Activated naive CD4-positive, alpha-beta T cell treated with anti-CD3 and anti-CD28 coated beads, Interleukin-2, amount 50 U/mL, for 16 hours (primary cell): Measurements from ENCODE around the gene KIF6.

Experiments used
- DNase-seq: peaks from one replicate; pipeline ENCODE4 v3.0.0-alpha.2; 2020

The KIF6 gene

DNA sequence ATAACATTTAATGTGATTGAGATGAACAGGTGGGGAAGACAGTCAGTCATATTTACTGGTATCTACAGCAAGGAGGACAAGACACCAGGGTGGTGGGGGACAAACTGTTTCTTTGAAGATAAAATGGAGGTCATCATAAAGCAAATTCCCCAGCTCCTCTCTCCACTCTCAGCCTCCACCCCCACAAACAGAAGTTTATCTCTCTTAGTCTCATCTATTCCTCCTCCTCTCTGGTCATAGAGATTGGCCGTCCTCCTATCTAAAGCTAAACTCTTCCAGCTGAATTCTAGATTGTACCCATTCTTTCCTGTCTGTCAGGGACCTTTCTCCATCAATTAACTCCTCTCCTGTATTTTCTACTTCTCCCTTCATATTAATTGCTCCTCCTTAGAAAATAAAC is 71.1 kb downstream of the KIF6 start:
- no peak for DNase-seq

DNA sequence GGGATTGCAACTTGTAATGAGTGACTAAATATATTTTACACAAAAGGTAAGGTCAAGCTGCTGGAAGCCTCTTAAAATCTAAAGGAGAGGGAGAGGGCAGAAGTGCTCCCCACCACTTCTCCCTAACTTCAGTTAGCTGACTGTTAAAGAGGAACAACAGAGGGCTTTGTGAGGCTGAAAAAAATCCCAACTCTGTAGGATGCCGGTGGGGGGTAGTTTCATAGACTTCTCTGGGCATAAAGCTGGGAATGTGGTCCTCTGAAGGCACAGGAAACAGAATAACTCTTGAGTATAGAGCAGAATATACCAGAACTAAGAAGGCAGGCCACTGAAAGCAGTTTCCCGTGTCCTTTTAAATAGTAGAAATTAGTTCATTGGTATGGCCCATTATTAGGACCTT is 71.6 kb downstream of the KIF6 start:
- no peak for DNase-seq

DNA sequence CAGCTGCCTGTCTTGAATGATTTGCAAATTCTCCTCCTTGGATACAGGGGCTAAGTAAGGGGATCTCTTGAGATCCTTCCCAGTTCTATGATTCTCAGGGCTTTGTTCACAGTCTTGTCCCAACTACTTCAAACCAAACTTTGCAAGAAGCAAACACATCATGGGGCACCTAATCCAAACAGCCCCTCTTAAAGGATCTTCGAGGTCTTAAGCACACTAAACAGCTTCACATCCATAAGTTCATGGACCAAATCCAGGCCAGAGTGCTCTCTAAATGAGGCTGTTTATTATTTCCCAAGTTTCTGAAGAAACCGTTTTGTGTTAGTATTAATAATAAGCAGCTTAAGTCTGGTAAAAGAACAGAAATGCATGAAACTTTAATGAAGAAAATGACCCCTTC is 75.2 kb downstream of the KIF6 start:
- no peak for DNase-seq

DNA sequence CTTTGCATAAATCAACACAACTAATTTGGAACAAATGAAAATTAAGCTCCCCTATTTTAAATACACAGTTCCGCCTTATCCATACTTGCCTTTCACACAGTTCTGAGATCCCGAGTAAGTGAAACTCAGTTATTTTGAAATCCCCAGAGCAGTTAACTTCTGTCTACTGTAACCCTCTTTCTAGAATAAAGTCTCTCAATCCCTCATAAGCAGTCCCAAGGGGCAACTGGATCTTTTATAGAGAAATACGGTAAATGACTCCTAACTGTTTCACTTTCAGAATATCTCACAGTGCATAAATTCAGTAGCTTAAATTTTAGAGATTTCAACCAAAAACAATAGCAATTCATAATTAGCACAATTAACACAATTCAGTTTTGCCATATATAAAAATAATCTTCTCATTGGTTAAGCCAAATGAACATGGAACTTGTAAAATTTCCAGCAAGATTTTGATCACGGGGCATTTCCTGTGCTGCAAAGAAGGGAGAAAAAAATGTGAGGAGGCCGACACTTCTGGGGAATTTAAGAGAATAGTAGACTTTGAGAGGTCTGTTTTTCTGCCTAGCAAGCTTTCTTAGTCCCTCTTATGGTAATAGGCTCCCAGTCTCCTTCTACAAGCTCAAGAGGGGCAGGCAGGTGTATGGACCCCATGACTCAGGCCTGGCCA is 78.3 kb downstream of the KIF6 start:
- no peak for DNase-seq

DNA sequence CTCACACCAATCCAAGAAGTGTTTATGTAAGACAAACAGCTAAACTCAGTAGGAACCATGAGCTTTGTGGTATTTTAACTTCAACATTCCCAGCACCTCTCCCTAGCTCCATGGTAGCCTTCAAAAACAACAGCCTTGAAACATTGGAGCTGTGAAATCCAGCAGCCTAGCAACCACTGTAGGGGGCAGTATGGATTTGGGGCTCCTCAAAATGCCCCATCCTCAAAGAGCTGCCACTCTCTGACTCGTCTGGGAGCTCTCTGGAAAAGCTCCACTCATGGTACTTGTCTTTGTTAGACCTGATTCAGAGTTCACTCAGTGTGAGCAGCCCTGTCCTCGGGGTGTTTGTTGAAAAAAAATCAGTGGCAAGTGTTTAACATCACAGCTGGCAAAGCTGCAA is 82.9 kb downstream of the KIF6 start:
- no peak for DNase-seq

DNA sequence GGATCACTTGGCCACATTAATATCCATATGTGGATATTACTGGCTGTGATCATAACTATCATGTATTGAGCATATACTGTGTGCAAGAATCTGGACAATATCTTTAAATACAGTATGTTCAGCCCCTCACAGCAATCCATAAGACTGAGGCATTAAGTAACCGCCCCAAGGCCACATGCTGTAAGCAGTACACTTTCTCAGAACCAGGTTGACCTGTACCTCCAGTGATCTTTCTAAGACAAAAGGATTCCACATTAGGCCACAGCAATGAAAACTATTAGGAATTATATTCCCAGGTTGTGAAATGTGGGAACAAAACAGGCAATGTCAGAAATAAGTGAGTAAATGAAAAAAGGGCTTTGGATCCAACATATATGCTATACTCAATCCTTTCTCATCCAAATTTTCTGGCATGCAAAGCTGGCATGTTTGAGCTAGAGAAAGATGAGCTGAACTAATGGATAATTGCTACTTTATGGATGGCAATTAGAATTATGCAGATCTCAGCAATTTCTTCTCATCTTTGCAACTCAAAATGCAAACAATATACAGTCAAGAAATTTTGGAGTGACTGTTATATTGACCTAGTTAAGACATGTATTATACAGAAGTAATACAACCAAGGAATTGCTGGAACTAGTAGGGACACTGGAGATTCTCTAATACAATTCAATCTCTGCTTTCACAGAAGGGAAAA is 86.9 kb downstream of the KIF6 start:
- DNase-seq, result no peak

DNA sequence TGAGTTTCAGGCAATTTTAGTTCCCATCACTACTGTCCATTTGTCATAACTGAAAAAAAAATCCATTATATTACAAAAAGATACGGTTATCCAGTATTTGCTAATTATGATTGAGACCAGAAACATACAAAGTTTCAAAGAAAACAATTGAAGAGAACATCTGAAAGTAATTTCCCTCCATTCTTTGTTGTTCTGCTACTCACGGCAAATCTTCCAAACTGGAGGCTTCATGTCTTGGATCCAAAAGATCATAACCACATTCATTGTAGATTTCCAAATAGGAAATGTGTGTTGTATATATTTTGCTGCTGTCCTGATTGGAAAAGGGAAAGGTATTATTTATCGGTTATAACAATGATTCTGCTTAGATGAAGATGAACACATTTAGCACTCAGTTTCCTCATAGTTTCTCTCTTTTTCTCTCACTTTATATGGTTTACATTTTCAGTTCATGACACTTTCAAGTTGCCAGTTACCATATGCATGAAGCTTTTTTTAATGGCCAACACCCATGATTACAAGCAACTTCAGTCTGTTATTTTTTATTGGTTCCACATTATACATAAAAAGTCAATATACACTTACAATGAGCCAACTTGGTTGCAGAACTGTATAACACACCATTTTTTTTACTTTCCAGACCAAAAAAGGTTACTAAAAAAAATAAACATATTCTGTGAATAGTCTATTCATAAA is 90.4 kb downstream of the KIF6 start:
- no peak for DNase-seq

DNA sequence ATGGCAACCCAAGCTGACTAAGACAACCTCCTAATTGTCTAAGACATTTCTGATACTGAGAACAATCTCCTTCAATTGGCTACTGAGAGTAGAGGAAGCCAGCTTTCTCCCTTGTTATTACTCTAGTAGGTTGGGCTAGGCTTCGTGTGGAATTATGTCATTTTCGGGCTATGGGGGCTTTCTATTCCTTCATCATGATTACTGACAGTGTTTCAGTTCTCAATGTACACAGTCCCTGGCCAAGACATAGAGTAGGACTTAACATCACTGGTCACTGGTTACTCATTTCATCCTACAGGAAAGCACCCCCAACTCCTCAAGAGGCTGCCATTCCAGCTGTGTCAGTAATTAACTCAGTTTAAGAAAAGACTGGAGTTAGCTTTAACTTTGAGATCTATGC is 100.0 kb downstream of the KIF6 start:
- DNase-seq, result no peak

DNA sequence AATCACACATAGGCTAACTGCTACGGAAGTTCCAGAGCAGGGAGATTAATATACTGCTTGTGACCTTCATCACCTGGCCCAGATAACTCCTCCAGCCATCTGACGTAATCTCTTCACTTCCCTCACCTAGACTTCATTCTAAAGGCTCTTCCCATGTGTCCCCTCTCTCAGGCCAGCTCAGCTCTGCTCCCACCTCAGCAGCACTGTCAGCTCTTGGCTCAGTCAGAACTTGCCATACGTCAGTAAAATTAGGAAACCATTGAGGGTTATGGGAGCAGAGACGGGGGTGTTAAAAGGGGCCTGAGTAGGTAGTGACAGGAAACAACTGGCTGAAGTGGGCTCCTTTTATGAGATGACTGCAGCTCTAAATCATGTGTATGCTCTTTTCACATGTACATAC is 101.5 kb downstream of the KIF6 start:
- DNase-seq, result no peak

DNA sequence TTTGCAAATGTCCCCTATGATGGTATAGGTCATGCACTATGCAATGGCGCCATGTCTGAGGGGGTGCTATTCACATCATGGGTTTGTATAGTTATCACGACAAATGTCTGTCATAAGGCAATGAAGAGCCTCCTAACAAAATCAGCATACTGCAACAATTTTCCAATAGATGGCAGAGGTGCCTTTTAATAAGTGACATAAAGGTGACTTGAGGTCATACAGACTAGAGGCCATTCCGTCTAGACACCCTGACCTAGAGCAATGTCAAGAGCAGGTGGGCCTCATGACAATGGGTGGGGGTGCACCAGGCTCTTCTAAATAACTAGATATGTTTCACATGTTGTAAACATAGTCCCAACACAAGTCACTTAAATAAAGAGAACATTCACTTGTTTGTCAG is 107.7 kb downstream of the KIF6 start:
- no peak for DNase-seq

DNA sequence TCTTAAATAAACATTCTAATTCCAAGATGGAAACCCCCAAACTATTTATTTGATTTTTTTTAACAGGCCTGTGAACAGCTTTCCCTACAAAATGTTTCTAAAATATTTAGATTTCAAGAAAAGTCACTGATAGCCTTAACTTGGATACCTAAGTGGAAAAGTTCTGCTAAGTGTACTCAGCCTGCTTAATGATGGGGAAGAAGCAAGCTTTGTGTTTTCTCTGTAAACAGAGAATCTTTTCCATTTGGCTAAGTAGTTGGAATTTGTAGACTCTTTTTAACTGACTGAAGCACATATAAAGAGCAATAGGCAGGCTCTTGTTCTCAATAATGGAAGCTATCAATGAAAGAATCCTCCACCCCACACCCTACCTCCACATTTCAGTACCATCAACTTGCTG is 108.2 kb downstream of the KIF6 start:
- DNase-seq, result no peak

DNA sequence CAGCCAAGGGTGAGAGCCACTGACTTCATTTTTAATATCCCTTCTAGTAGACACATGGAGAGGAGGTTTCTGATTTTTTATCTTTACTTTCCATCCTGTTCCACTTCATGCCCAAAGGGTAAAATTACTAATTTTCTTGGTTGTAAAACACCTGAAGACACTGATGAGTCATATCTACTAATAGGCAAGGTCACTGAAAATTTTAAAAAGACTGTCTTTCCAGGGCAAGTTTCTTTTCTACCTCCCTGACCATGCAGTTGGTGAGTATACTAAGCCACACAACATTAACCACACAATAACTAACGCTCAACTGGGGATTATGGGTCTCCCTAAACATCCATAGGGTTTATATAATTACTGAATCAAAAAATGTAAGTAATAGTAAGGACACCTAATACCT is 109.6 kb downstream of the KIF6 start:
- no peak for DNase-seq

DNA sequence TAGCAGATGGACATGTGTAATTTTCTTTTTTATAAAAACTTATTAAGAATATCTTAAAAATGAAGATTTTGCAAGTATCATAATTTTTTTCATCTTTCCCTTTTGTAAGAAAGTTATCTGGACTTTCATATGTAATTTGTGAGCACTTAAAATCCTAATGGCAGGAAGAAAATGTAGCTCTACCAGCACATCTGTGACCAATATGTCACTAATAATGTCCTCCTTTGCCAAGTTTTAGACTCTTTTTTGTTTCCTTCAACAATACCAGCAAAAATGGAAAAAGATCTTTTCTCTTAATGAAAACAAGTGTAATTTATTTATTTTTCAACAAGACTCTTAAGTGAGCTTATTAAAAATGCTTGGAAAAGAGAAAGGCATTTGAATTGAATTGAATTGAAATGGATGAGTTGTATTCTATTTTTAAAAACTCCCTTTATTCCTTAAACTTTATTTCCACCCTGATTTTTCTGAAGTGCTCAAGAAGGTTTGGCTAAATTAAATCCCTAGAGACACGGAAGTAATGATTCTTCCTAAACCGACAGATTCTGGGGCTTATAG is 110.7 kb downstream of the KIF6 start:
- no peak for DNase-seq

DNA sequence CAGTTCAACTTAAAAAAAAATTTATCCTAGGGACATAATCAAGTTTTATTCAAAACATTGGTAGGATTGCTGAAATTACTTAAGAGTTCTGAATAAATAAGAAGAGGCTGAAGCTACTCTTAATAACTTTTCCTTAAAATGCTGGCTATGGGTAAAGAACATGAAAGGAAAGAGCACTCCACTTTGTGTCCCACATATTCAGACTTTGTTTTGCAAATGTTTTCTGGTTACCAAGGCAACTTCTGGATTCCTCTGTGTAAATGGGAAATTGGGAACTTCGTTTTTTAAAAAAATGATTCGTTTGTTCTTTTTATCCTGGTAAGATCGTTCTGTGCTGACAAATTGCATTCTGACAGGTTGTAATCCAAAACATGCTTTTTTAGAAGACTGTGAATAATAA is 115.0 kb downstream of the KIF6 start:
- DNase-seq, result no peak

DNA sequence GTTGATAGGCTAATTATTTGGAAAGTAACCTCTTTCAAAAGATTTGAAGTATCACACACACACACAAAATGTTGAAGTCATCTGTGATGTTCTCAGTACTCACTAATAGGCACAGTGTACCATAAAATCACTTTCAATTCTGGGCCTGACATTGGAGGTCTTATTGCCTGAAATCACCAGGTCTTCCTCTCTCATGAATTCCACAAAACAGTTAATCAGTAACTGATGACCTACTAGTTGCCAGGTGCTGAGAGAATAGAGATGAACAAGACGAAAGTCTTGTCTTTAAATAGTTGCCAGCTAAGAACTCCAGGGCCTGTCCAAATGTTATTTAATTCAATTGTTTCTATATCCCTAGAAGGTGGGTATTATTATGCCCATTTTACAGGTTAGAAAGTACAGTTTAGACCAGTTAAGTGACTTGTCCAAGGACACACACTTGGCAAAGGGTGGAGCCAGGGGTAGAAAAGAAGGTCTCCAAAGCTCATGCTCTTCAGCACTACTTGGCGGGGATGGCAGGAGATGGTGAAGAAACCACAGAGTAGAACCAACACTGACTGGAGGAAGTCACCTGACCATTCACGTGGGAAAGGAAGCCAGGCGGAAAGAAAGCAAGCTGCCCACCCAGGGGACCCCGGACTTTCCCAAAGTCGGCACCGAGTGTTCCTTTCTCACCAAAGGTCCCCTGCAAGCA is 116.4 kb downstream of the KIF6 start:
- no peak for DNase-seq

DNA sequence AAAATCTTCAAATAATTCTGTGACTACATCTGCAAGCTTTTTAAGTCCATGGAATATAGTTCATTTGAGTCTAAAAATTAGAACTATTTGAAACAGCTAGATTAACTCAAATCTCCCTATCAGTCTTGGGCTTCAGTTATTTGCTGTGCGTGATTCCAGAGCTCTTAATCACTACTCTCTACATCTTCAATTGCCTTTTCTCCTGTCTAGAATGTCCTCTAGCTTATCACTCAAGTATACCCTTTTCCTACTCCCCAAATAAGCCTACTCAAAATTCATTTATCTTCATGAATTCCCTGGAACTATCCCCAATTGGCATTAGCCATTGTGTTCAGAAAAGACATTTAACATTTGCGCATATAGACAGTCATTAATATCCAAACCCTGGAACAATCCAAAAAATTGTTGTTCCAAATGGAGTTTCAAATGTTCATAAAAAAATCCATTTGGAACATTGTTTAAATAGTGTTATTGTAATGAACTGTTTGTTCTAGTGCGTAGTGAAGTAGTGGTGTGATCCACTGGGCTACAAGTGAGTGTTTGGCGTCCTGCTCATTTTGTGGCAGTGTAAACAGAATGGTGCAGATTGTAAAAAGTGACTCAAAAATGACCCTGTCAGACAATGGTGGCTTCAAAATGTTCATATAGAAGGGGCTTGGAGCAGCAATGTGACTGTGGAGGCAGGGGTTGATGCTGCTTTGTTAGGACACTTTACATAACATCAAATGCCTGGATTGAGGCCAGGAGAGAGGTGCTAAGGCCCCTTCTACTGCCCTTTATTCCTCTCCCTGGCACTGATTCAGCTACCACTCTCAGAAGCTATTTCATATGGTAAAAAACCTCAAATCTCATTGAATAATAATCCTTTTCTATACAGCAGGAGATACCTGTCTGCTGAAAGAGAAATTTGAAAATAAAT is 122.3 kb downstream of the KIF6 start:
- no peak for DNase-seq

DNA sequence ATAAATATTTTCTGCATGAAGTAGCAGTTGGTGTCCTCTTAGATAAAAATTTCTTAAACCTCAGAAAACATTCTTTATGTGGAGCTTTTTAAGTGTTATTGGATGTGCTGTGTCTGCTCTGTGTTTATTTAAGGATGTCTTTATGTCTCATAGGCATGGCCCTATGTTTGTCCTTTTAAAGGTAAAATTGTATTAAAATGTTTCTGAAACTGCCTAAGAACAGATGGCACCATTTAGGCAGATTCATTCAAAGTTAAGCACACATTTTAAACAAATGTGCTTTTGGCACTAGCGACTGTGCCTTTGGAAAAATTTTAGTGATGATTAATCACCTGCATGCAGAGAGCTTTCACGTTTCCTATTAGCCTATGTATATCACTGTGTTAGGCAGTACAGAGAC is 125.2 kb downstream of the KIF6 start:
- DNase-seq, result no peak

DNA sequence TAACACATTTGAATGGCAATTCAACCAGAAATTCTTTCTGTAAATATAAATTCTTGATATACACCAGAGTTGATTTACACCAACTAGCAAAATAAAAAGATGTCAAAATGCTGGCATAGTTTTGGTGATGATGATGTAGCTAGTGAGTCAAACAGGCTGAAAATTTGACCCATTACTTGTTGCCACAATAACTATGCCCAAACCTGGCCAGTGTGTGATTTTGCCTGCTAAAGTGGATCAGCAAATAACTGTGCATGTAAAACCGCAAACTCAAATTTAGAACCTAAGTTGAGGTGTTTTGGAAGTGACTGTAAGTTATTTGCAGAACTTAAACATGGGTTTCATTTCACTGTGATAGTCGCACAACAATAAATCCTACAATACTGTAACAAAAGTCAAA is 125.9 kb downstream of the KIF6 start:
- no peak for DNase-seq

DNA sequence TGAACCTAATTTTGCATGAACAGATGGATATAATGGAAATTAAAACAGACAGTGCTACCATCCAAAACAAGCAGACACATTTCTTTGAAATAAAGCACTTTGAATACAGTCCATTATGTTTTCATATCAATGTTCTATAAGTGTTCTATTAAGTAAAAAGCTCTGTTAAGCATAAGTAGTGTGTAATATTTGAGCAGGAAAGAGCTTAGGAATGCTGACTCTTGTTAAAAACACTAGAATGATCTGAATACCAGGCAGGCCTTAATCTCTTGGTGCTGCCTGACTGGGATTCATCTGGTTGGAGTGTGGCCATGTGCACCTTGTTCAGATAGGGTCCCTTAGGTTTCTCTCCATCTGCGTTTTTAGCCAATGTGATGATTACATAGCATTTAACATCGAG is 130.9 kb downstream of the KIF6 start:
- DNase-seq, result no peak

DNA sequence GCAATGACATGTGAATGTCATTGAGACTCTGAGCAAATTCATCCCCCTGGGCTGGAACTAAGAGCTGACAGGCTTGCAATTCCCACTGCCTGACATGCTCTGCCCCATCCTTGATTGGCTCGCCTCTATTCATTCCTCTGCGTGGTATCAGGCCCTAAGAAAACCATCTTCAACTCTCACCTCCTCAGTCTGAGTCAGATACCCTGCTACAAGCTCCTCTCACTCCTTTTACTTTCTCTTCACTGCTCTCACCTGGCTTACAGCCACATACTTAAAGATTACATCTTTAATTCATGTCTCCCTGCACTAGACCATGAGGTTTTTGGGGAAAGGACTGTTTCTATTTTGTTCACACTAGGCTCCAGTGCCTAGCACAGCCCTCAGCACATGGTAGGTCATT is 131.6 kb downstream of the KIF6 start:
- no peak for DNase-seq

DNA sequence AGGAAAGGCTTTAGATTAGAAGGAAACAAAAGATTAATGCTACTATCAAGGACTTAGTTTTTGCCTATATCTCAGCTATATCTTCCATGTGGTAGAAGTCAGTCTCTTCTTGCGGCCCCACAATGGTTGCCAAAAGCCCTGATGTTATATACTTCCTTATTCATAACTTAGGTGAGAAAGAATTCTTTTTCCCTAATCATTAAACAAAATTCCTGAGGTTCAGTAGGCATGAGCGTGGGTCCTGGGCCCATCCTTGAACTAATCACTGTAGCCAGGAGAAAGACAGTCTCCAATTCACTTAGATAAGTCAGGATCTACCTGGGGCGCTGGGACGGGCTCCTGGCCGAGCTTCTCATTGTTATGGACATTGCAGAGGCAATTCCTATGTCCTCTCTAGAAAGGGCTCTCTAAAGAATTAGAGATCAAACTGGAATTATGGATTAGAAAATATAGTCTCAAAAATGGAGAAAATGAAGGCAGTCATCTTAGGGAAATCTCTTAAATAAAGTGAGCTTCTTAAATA is 134.3 kb downstream of the KIF6 start:
- DNase-seq, result no peak

DNA sequence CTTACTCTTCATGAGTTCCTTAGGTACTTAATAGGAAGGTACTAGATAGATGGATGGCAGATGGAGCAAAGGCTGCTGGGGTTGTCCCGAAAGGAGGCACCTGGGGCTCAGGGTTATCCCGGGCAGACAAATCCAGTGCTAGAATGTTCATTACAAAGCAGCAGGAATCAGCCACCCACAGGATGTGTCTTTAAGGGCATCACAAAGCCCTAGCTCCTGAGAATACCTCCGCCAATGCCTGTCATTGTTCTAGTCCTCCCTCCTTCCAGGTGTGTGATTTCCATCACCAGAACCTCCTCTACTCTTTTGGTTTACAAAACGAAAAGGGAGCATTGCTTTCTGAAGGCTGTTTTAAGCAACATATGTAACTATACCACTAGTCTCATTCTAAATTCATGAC is 138.1 kb downstream of the KIF6 start:
- no peak for DNase-seq
